Spleen (tissue), 7 donors: Measurements from ENCODE around the gene PLCB1.

Experiments
- POLR2A ChIP-seq, 3 donors: fragments of 450-650 bp; IDR thresholded peaks; one replicate each; pipeline ENCODE4 v1.5.1; 2017; ENCODE audit warnings: antibody characterized with exemption in 3 of 3, mild to moderate bottlenecking in 1 of 3
- POLR2AphosphoS5 ChIP-seq, 3 donors: sonication (generic); formaldehyde crosslinking; IDR thresholded peaks; one replicate each; pipeline ENCODE4 v1.5.1; 2017; ENCODE audit warnings: antibody characterized with exemption in 3 of 3
- TF ChIP-seq, protein P1 (sequence below), 11 experiments: fragments of 200-600 bp in 7 of 11; fragments of 450-650 bp in 4 of 11; sonication (generic) in 4 of 11; IDR thresholded peaks in 8 of 11; conservative IDR thresholded peaks in 3 of 11; 1 replicate in 7 of 11; 2 replicates in 4 of 11; pipeline versions ENCODE4 v1.4.0 to v1.8.0; 2016 to 2021; ENCODE audit warnings: antibody characterized with exemption in 11 of 11, inconsistent platforms in 4 of 11, mild to moderate bottlenecking in 1 of 11
- donor health status: DM: no; HTN: no; CAD: no; lungs with moderate emphysema.
- donor health status: DM: no; HTN: no; CAD: no.
- donor health status: DM: no; HTN: no; CAD: no.

DNA sequence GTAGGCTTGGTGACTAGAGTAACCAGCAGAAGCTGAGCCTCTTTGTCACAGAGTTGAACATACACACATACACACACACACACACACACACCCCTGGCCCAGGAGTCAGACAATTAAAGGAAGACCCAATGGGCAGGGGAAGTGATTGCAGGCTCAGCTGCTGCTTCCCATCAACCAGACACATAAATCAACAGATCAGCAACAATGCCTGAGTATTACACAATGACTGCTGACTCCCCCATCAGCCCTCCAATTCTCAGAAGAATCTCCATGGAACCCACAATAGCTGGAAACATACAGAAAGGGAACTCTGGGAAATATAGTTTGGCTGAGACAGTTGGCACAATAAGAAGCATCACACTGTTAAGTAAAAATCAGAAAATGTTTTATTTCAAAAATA lies 666.4 kb downstream of the PLCB1 start:
- TF ChIP-seq POLR2AphosphoS5 (IDR thresholded peaks at IDR 0.05) (no peak), POLR2A (IDR thresholded peaks at IDR 0.05) (no peak)
- TF ChIP-seq, protein P1, sequence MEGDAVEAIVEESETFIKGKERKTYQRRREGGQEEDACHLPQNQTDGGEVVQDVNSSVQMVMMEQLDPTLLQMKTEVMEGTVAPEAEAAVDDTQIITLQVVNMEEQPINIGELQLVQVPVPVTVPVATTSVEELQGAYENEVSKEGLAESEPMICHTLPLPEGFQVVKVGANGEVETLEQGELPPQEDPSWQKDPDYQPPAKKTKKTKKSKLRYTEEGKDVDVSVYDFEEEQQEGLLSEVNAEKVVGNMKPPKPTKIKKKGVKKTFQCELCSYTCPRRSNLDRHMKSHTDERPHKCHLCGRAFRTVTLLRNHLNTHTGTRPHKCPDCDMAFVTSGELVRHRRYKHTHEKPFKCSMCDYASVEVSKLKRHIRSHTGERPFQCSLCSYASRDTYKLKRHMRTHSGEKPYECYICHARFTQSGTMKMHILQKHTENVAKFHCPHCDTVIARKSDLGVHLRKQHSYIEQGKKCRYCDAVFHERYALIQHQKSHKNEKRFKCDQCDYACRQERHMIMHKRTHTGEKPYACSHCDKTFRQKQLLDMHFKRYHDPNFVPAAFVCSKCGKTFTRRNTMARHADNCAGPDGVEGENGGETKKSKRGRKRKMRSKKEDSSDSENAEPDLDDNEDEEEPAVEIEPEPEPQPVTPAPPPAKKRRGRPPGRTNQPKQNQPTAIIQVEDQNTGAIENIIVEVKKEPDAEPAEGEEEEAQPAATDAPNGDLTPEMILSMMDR (IDR thresholded peaks at IDR 0.05 in 8 of 11, conservative IDR thresholded peaks at IDR 0.05 in 3 of 11) = no peak
